ENCODE data around the gene DEF6.

DNA sequence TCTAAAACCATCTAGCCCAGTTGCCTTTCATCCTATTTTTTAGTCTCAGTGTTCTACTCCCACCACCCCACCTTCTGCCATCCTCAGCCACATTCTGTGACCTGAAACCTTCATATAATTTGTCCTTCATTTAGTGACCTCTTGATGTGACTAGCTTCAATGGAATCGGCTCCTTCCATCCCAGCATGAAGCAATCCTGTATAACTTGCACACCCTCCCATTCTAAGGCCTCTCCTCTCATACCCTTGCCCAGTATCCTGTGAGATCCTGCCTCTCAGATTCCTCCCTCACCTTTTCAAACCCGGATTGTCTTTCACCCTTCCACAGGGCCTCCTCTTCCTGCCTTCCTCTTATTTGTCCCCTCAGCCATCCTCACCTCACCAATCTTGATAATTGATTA, 35.0 kb upstream of the DEF6 start:
- TF ChIP-seq, protein P1, sequence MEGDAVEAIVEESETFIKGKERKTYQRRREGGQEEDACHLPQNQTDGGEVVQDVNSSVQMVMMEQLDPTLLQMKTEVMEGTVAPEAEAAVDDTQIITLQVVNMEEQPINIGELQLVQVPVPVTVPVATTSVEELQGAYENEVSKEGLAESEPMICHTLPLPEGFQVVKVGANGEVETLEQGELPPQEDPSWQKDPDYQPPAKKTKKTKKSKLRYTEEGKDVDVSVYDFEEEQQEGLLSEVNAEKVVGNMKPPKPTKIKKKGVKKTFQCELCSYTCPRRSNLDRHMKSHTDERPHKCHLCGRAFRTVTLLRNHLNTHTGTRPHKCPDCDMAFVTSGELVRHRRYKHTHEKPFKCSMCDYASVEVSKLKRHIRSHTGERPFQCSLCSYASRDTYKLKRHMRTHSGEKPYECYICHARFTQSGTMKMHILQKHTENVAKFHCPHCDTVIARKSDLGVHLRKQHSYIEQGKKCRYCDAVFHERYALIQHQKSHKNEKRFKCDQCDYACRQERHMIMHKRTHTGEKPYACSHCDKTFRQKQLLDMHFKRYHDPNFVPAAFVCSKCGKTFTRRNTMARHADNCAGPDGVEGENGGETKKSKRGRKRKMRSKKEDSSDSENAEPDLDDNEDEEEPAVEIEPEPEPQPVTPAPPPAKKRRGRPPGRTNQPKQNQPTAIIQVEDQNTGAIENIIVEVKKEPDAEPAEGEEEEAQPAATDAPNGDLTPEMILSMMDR (conservative IDR thresholded peaks at IDR 0.05; ENCODE audit: low read depth in 2 of 2), result no peak
- no peak for TF ChIP-seq EZH2 (IDR thresholded peaks at IDR 0.05; ENCODE audit: low read depth, unreplicated experiment)
- no peak for TF ChIP-seq CREB1 (CRISPR knock-in tag; IDR thresholded peaks at IDR 0.05; ENCODE audit: low read depth)
- TF ChIP-seq JUNB (IDR thresholded peaks at IDR 0.05; ENCODE audit: unreplicated experiment), result no peak
- TF ChIP-seq EZH2phosphoT487 (IDR thresholded peaks at IDR 0.05; ENCODE audit: unreplicated experiment), result no peak

Data from GM23338 (cell line).